Lower lobe of right lung (tissue), 2 donors: ENCODE results near the gene PHF11. TPM values are rescaled to one million over a fixed set of nuclear protein-coding genes. Genes with fewer than 3 reads are reported as not detected.
A peak's percentile ranks its signal among the peaks of the same experiment; 100 is the strongest.

ENCODE experiments used
- ATAC-seq, 2 donors: fragments of 200-7000 bp; cut with Tn5 transposase; one replicate each; pipeline ENCODE4 v1.9.1; 2020 to 2022; ENCODE audit warnings: mild to moderate bottlenecking in 2 of 2, moderate library complexity in 2 of 2
- DNase-seq: peaks from one replicate; pipeline ENCODE4 v3.0.0-alpha.2; 2020
- H3K27ac ChIP-seq: fragments of 200-600 bp; one replicate; pipeline ENCODE4 v1.8.0; 2022
- H3K27me3 ChIP-seq: fragments of 200-600 bp; one replicate; pipeline ENCODE4 v1.8.0; 2022; ENCODE audit warnings: low read depth
- H3K36me3 ChIP-seq: fragments of 200-600 bp; one replicate; pipeline ENCODE4 v1.8.0; 2022; ENCODE audit warnings: mild to moderate bottlenecking
- H3K4me1 ChIP-seq: fragments of 200-600 bp; one replicate; pipeline ENCODE4 v1.8.0; 2022
- H3K4me3 ChIP-seq: fragments of 200-600 bp; one replicate; pipeline ENCODE4 v1.8.0; 2022; ENCODE audit warnings: mild to moderate bottlenecking
- H3K9me3 ChIP-seq: fragments of 200-600 bp; one replicate; pipeline ENCODE4 v1.8.0; 2022
- intact Hi-C: fragments of 100-400 bp; cut with DNase I; formaldehyde crosslinking; loops from one replicate; pipeline ENCODE4 v1.11.0; 2022
- total RNA-seq: library from RNA; stranded (reverse); fragmentation: NEBNext Ultra II Directional; extraction: Animal tissue kit (Norgen Biotek cat#: 25700); gene quantifications from one replicate; pipeline ENCODE4 v1.2.1, GENCODE V29; 2021
- TF ChIP-seq, protein P1 (sequence below): fragments of 200-600 bp; IDR thresholded peaks from one replicate; pipeline ENCODE4 v1.8.0; 2022; ENCODE audit warnings: antibody characterized with exemption, mild to moderate bottlenecking
- donor health status: DM: no; HTN: yes; CAD: no; lungs with severe emphysema.

PHF11 gene
- total RNA-seq, 1 donor from 2014 or later: 59.8 TPM

DNA sequence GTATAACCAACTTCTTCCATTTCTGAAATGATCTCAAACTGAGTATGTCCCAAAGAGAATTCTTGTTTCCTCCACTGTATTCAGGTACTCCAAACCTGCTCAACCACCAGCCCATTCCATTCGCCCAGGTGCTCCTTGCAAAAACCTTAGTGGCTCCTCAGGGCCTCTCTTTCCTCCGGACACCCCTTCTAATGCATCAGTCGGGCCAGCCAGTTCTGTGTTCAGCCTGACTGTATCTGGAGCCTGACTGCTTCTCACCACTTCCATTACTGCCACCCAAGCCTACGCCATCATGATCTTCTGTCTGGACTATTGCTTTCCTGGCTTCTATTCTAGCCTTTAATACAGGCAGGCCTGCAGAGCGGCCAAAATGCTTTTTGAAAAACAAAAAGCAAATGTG lies 1.5 kb downstream of the PHF11 start:
- Histone ChIP-seq H3K9me3 (no peaks in the 10 kb centered on the region), H3K4me1 (peaks cover 4% of the 10 kb centered on the region), H3K36me3 (peaks cover 3% of the 10 kb centered on the region), H3K27ac (peak overlapping the region; percentile 31), H3K27me3 (no peaks in the 10 kb centered on the region), H3K4me3 (no peak overlapping the region)
- intact Hi-C loops: no loop called here
- ATAC-seq: no peak
- TF ChIP-seq, protein P1, sequence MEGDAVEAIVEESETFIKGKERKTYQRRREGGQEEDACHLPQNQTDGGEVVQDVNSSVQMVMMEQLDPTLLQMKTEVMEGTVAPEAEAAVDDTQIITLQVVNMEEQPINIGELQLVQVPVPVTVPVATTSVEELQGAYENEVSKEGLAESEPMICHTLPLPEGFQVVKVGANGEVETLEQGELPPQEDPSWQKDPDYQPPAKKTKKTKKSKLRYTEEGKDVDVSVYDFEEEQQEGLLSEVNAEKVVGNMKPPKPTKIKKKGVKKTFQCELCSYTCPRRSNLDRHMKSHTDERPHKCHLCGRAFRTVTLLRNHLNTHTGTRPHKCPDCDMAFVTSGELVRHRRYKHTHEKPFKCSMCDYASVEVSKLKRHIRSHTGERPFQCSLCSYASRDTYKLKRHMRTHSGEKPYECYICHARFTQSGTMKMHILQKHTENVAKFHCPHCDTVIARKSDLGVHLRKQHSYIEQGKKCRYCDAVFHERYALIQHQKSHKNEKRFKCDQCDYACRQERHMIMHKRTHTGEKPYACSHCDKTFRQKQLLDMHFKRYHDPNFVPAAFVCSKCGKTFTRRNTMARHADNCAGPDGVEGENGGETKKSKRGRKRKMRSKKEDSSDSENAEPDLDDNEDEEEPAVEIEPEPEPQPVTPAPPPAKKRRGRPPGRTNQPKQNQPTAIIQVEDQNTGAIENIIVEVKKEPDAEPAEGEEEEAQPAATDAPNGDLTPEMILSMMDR: no peak
- no peak for DNase-seq

DNA sequence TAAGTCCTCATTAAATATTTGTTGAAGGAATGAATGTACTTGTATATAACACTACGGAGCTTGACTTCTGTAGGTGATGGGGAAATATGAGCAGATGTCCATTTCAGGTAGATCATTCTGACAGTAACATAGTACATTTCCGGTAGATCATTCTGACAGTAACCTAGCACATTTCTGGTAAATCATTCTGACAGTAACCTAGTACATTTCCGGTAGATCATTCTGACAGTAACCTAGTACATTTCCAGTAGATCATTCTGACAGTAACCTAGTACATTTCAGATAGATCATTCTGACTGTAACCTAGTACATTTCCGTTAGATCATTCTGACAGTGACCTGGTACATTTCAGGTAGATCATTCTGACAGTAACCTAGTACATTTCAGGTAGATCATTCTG lies 2.5 kb downstream of the PHF11 start:
- TF ChIP-seq, protein P1: no peak
- peaks cover 4% of the 10 kb centered on the region for H3K4me1 ChIP-seq
- DNase-seq (no peak), ATAC-seq (no peak)
- no peaks in the 10 kb centered on the region for H3K27me3 ChIP-seq
- H3K4me3 ChIP-seq: no peak overlapping the region
- intact Hi-C loops: no loop called here
- peaks cover 3% of the 10 kb centered on the region for H3K36me3 ChIP-seq
- H3K27ac ChIP-seq: no peak overlapping the region
- no peaks in the 10 kb centered on the region for H3K9me3 ChIP-seq

DNA sequence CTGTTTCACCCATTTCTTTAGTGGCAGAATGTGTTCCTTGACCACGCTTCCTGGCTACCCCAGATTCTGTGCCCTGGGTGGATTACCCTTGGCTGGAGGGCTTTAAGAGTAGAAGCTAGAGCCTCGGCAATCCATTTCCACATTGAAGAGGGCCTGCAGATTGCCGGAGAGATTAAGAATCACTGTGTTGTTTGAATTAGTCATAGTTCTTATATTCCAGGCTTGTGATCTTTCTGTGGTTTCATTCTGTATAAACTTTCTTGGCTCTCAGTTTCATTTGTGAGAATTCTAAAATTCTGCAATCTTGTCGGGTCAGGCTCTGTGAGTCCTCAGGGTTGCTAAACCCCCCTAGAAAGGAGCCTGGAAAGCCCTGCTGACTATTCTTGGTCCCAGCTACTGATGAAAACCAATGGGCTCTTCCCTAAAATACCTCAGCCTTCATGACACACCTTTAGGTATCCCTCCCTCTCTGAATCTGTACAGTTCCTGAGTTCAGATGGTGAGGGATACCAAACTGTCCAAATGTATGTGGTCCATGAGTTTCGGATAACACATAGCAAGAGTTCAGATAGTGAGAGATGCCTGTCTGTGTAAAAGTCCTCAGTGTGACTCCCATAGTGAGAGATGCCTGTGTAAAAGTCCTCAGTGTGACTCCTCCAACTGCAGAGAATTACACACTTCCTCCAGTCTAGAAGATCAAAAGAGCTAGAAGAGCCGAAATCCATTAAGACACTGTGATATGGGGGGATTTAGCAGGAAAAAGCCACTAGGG lies 4.3 kb downstream of the PHF11 start:
- intact Hi-C loops: no loop called here
- TF ChIP-seq, protein P1: no peak
- H3K27me3 ChIP-seq: no peaks in the 10 kb centered on the region
- peak overlapping the region; percentile 13 for H3K27ac ChIP-seq
- ATAC-seq (no peak), DNase-seq (no peak)
- peaks cover 3% of the 10 kb centered on the region for H3K36me3 ChIP-seq
- peaks cover 4% of the 10 kb centered on the region for H3K4me1 ChIP-seq
- H3K9me3 ChIP-seq: no peaks in the 10 kb centered on the region
- H3K4me3 ChIP-seq: no peak overlapping the region

DNA sequence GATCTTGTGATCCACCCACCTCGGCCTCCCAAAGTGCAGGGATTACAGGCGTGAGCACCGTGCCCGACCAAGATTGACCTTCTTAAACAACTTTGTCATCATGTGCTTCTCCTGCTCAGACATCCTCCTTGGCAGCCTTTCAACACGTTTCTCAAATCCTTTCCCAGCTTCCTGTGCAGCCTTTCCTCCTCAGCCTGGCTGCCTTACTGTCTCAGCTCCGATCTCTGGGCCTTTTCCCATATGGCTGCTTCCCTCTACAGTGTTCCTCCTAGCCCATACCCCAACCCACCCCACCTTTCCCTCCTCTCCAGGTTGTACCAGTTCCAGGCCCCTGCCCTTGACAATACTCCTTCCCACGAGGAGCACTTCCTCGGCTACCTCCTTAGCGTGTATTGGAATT lies 7.2 kb downstream of the PHF11 start:
- no peak for DNase-seq

DNA sequence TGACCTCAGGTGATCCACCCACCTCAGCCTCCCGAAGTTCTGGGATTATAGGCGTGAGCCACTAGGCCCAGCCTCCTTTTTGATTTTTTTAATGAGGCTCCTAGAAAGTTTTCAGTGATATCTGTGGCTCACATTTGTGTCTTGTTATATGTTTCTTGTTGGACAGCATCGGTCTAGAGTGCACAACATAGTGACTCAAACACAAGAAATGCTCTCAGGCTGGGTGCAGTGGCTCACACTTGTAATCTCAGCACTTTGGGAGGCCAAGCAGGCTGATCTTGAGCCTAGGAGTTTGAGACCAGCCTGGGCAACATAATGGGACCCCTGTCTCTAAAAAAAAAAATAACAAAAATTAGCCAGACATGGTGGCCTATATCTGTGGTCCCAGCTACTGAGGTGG lies 8.2 kb downstream of the PHF11 start:
- Histone ChIP-seq H3K4me3 (no peak overlapping the region), H3K36me3 (peaks cover 16% of the 10 kb centered on the region), H3K27ac (no peak overlapping the region), H3K27me3 (no peaks in the 10 kb centered on the region), H3K9me3 (no peaks in the 10 kb centered on the region), H3K4me1 (no peaks in the 10 kb centered on the region)
- DNase-seq: no peak
- intact Hi-C loops: no loop called here
- ATAC-seq: no peak
- TF ChIP-seq, protein P1: no peak

More for the DNA sequence above, 7.2 kb downstream of the PHF11 start:
- no peak for ATAC-seq
- H3K4me3 ChIP-seq: no peak overlapping the region
- H3K9me3 ChIP-seq: no peaks in the 10 kb centered on the region
- no peaks in the 10 kb centered on the region for H3K4me1 ChIP-seq
- peaks cover 13% of the 10 kb centered on the region for H3K36me3 ChIP-seq
- no peaks in the 10 kb centered on the region for H3K27me3 ChIP-seq
- TF ChIP-seq, protein P1: no peak
- intact Hi-C loops: no loop called here
- no peak overlapping the region for H3K27ac ChIP-seq
